PC-9 (cell line): ENCODE data around the gene SP5. TPM values are rescaled to one million over a fixed set of nuclear protein-coding genes. Genes with fewer than 3 reads are reported as not detected.
A peak's percentile ranks its signal among the peaks of the same experiment; 100 is the strongest.

Source experiments
- BruUV-seq: library from RNA; stranded (reverse); fragments of 400-500 nt; replicated peaks from 2 replicates; lab custom pipeline; 2021; lab: Mats Ljungman, UMichigan
- CTCF ChIA-PET: fragments of 300-600 bp; sonication (Branson Sonifier 250); formaldehyde crosslinking; loops from one replicate; lab custom pipeline; 2022; ENCODE audit warnings: antibody characterized with exemption; lab: Charles Lee
- POLR2A ChIA-PET: fragments of 300-600 bp; sonication (Branson Sonifier 250); formaldehyde crosslinking; loops from one replicate; lab custom pipeline; 2022; ENCODE audit warnings: antibody characterized with exemption; ENCODE audit not compliant: unreplicated experiment; lab: Charles Lee
- DNase-seq, 2 experiments: peaks; one replicate each; pipeline versions ENCODE4 v3.0.0 to v3.0.0-alpha.2; 2015 to 2022; ENCODE audit warnings: mixed read lengths in 1 of 2
- H2AFZ ChIP-seq: fragments of 200-600 bp; sonication (generic); 2 replicates; pipeline ENCODE4 v1.8.1; 2017; ENCODE audit warnings: antibody characterized with exemption
- H3F3A ChIP-seq: fragments of 200-600 bp; sonication (generic); 2 replicates; pipeline ENCODE4 v1.8.1; 2017; ENCODE audit warnings: antibody characterized with exemption, mild to moderate bottlenecking, low read depth; ENCODE audit not compliant: insufficient read depth
- H3K27ac ChIP-seq: fragments of 200-600 bp; sonication (generic); 2 replicates; pipeline ENCODE4 v1.6.1; 2016; ENCODE audit warnings: mixed run types
- H3K27me3 ChIP-seq: fragments of 200-600 bp; sonication (generic); 2 replicates; pipeline ENCODE4 v1.6.1; 2016; ENCODE audit warnings: low read depth, mixed run types; ENCODE audit not compliant: insufficient read depth
- H3K36me3 ChIP-seq: fragments of 200-600 bp; sonication (generic); 2 replicates; pipeline ENCODE4 v1.6.1; 2016; ENCODE audit warnings: low read depth, mixed run types
- H3K4me1 ChIP-seq: fragments of 200-600 bp; sonication (generic); replicated peaks from 2 replicates; pipeline ENCODE4 v1.6.1; 2016; ENCODE audit warnings: mixed run types; ENCODE audit not compliant: insufficient read depth
- H3K4me2 ChIP-seq: fragments of 200-600 bp; sonication (generic); 2 replicates; pipeline ENCODE4 v1.6.1; 2017; ENCODE audit warnings: mixed run types
- H3K4me3 ChIP-seq: fragments of 200-600 bp; sonication (generic); 2 replicates; pipeline ENCODE4 v1.6.1; 2016; ENCODE audit warnings: mixed run types
- H3K79me2 ChIP-seq: fragments of 200-600 bp; sonication (generic); 2 replicates; pipeline ENCODE4 v1.6.1; 2017; ENCODE audit warnings: low read depth, mixed run types
- H3K9me2 ChIP-seq: fragments of 200-600 bp; sonication (generic); 2 replicates; pipeline ENCODE4 v1.8.1; 2017; ENCODE audit warnings: mild to moderate bottlenecking; ENCODE audit not compliant: insufficient read depth
- H3K9me3 ChIP-seq: fragments of 200-600 bp; sonication (generic); 2 replicates; pipeline ENCODE4 v1.8.1; 2016; ENCODE audit warnings: low read depth; ENCODE audit not compliant: insufficient read depth
- H4K20me1 ChIP-seq: fragments of 200-600 bp; sonication (generic); 2 replicates; pipeline ENCODE4 v1.8.1; 2017; ENCODE audit not compliant: insufficient read depth
- CTCF ChIP-seq: fragments of 200-600 bp; sonication (generic); conservative IDR thresholded peaks from 2 replicates; pipeline ENCODE4 v1.6.1; 2017; ENCODE audit warnings: mixed run types, antibody characterized with exemption, mild to moderate bottlenecking, moderate library complexity
- EZH2 ChIP-seq: fragments of 200-600 bp; sonication (generic); IDR thresholded peaks from 2 replicates; pipeline ENCODE4 v1.8.0; 2017; ENCODE audit warnings: antibody characterized with exemption, low read depth
- intact Hi-C: fragments of 100-400 bp; cut with micrococcal nuclease; formaldehyde crosslinking; loops from one replicate; pipeline ENCODE4 v1.10.0; 2022; ENCODE audit not compliant: unreplicated experiment
- total RNA-seq: library from RNA; stranded (reverse); gene quantifications from 2 replicates; pipeline ENCODE4 v1.2.3, GENCODE V29; 2021

SP5 gene
- total RNA-seq, 1 experiment from 2014 or later = 1.9 TPM

- no peak for DNase-seq
- no peak overlapping the region for H3K27ac ChIP-seq
- no peaks in the 10 kb centered on the region for H3K79me2 ChIP-seq
- TSS peak; percentile 31 for BruUV-seq
- H4K20me1 ChIP-seq = no peaks in the 10 kb centered on the region
- H3K9me3 ChIP-seq = no peaks in the 10 kb centered on the region
- H3K4me2 ChIP-seq = no peak overlapping the region
- TF ChIP-seq EZH2 (no peak), CTCF (no peak)
- POLR2A ChIA-PET = no interaction called here
- H3K36me3 ChIP-seq = no peaks in the 10 kb centered on the region
- H3K4me3 ChIP-seq = no peak overlapping the region
- H3F3A ChIP-seq = no peaks in the 10 kb centered on the region
- no peaks in the 10 kb centered on the region for H3K27me3 ChIP-seq
- no peaks in the 10 kb centered on the region for H3K9me2 ChIP-seq
- H3K4me1 ChIP-seq = no peaks in the 10 kb centered on the region
- H2AFZ ChIP-seq = no peak overlapping the region
- intact Hi-C loops = loop anchor here (10.0 kb wide), 2 partner anchors 203 to 343 kb away; no protein-coding TSS in a partner anchor
- CTCF ChIA-PET = no interaction called here
Observed at GRCh38 chr2:170717991-170718589, 3.0 kb downstream of the SP5 start.

DNA sequence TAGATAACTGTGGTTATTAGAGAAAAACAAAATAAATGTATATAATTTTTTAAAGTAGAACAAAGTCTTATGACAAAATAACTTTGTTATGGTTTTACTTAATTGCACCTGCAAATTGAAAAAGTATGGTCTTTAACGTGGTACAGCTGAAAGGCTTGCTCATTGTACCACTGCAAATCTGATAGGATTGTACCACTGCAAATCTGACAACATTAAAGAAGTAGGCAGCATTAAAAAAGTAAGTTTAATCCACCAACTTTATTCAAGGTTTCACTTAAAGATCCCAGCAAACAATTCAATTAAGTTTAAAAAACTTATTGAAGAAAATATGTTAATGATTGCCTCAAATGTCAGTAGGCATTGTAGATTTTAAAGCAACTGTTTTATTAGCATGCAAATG, 4.7 kb downstream of the SP5 start:
- POLR2A ChIA-PET = no interaction called here

GRCh38 chr2:170721678-170722077, 6.5 kb downstream of the SP5 start:
- Histone ChIP-seq H3K4me1 (no peaks in the 10 kb centered on the region), H2AFZ (no peak overlapping the region), H3K27ac (no peak overlapping the region), H3K9me3 (no peaks in the 10 kb centered on the region), H3K36me3 (no peaks in the 10 kb centered on the region), H3F3A (no peaks in the 10 kb centered on the region), H3K27me3 (no peaks in the 10 kb centered on the region), H3K9me2 (no peaks in the 10 kb centered on the region), H4K20me1 (no peaks in the 10 kb centered on the region), H3K4me2 (no peak overlapping the region), H3K4me3 (no peak overlapping the region), H3K79me2 (no peaks in the 10 kb centered on the region)
- no peak for DNase-seq
- intact Hi-C loops = no loop called here
- POLR2A ChIA-PET = no interaction called here
- CTCF ChIA-PET = no interaction called here
- TF ChIP-seq EZH2 = no peak
- TF ChIP-seq CTCF = no peak
- BruUV-seq = no TSS peak

More for the DNA sequence above, 4.7 kb downstream of the SP5 start:
- BruUV-seq = no TSS peak
- H3F3A ChIP-seq = no peaks in the 10 kb centered on the region
- H3K4me2 ChIP-seq = no peak overlapping the region
- CTCF ChIA-PET = no interaction called here
- H3K27ac ChIP-seq = no peak overlapping the region
- no peak overlapping the region for H2AFZ ChIP-seq
- no peak for TF ChIP-seq CTCF
- no peak for TF ChIP-seq EZH2
- H3K27me3 ChIP-seq = no peaks in the 10 kb centered on the region
- no peaks in the 10 kb centered on the region for H3K9me2 ChIP-seq
- intact Hi-C loops = loop anchor here (10.0 kb wide), 2 partner anchors 205 to 345 kb away; no protein-coding TSS in a partner anchor
- no peak overlapping the region for H3K4me3 ChIP-seq
- H3K9me3 ChIP-seq = no peaks in the 10 kb centered on the region
- no peaks in the 10 kb centered on the region for H4K20me1 ChIP-seq
- DNase-seq = no peak
- no peaks in the 10 kb centered on the region for H3K36me3 ChIP-seq
- no peaks in the 10 kb centered on the region for H3K79me2 ChIP-seq
- no peaks in the 10 kb centered on the region for H3K4me1 ChIP-seq
